Measurements from ENCODE around the gene TPRN.

TPRN gene

GRCh38 chr9:137150617-137151457, 49.7 kb downstream of the TPRN start:
- Histone ChIP-seq H3K9me3 (ENCODE audit: insufficient read depth, low read length) (no peaks in the 10 kb centered on the region), H3K27me3 (ENCODE audit: insufficient read depth, insufficient read length) (peaks cover 14% of the 10 kb centered on the region), H3K36me3 (ENCODE audit: insufficient read depth, insufficient read length, low read length) (no peaks in the 10 kb centered on the region), H3K4me3 (ENCODE audit: insufficient read length, low read depth) (no peak overlapping the region), H3K4me1 (ENCODE audit: insufficient read depth, insufficient read length) (peaks cover 14% of the 10 kb centered on the region), H3K9ac (ENCODE audit: insufficient read length, low read depth) (no peak overlapping the region)
- peak; percentile 76 for DNase-seq (ENCODE audit: low read depth, low spot score)
- TF ChIP-seq SUZ12 (IDR thresholded peaks at IDR 0.05; ENCODE audit: extremely low read depth, insufficient read depth, insufficient read length): no peak
- TF ChIP-seq YY1 (IDR thresholded peaks at IDR 0.05; ENCODE audit: insufficient read depth, insufficient read length): no peak
- TF ChIP-seq ZNF274 (IDR thresholded peaks at IDR 0.05; ENCODE audit: low read depth, low read length): no peak

GRCh38 chr9:137149942-137150616, 50.5 kb downstream of the TPRN start:
- H3K9ac ChIP-seq (ENCODE audit: insufficient read length, low read depth): peak overlapping the region; percentile 72
- peaks cover 14% of the 10 kb centered on the region for H3K4me1 ChIP-seq (ENCODE audit: insufficient read depth, insufficient read length)
- H3K4me3 ChIP-seq (ENCODE audit: insufficient read length, low read depth): peak overlapping the region; percentile 15
- TF ChIP-seq SUZ12 (IDR thresholded peaks at IDR 0.05; ENCODE audit: extremely low read depth, insufficient read depth, insufficient read length) (no peak), ZNF274 (IDR thresholded peaks at IDR 0.05; ENCODE audit: low read depth, low read length) (no peak), YY1 (IDR thresholded peaks at IDR 0.05; ENCODE audit: insufficient read depth, insufficient read length) (no peak)
- H3K9me3 ChIP-seq (ENCODE audit: insufficient read depth, low read length): no peaks in the 10 kb centered on the region
- H3K27me3 ChIP-seq (ENCODE audit: insufficient read depth, insufficient read length): peaks cover 6% of the 10 kb centered on the region
- DNase-seq (ENCODE audit: low read depth, low spot score): peak; percentile 79
- no peaks in the 10 kb centered on the region for H3K36me3 ChIP-seq (ENCODE audit: insufficient read depth, insufficient read length, low read length)

DNA sequence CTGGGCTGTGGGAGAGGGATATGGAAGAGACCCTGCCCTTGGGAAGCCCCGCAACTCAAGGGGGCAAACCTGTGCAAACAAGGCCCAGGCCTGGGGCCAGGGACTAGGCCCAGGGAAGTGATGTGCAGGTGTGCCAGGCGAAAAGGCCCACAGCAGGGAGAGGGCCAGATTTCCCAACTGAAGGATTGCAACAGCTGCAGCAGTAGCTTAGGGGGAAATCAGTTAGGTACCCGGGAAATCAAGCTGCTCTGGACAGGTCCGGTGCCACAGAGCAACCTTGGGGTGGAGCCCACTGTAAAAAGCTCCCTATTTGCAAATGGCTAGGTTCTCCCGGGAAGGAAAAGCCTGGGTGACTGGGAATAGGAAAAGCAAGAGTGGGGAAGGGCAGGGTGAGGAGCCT, 51.2 kb downstream of the TPRN start:
- TF ChIP-seq SUZ12 (IDR thresholded peaks at IDR 0.05; ENCODE audit: extremely low read depth, insufficient read depth, insufficient read length) (no peak), YY1 (IDR thresholded peaks at IDR 0.05; ENCODE audit: insufficient read depth, insufficient read length) (no peak), ZNF274 (IDR thresholded peaks at IDR 0.05; ENCODE audit: low read depth, low read length) (no peak)
- Histone ChIP-seq H3K4me1 (ENCODE audit: insufficient read depth, insufficient read length) (peaks cover 14% of the 10 kb centered on the region), H3K9me3 (ENCODE audit: insufficient read depth, low read length) (no peaks in the 10 kb centered on the region), H3K4me3 (ENCODE audit: insufficient read length, low read depth) (peak overlapping the region; percentile 15), H3K36me3 (ENCODE audit: insufficient read depth, insufficient read length, low read length) (no peaks in the 10 kb centered on the region), H3K27me3 (ENCODE audit: insufficient read depth, insufficient read length) (no peaks in the 10 kb centered on the region), H3K9ac (ENCODE audit: insufficient read length, low read depth) (peak overlapping the region; percentile 72)
- DNase-seq (ENCODE audit: low read depth, low spot score): no peak

GRCh38 chr9:137148661-137149060, 51.9 kb downstream of the TPRN start:
- no peaks in the 10 kb centered on the region for H3K36me3 ChIP-seq (ENCODE audit: insufficient read depth, insufficient read length, low read length)
- H3K9ac ChIP-seq (ENCODE audit: insufficient read length, low read depth): peak overlapping the region; percentile 25
- H3K4me1 ChIP-seq (ENCODE audit: insufficient read depth, insufficient read length): peaks cover 14% of the 10 kb centered on the region
- TF ChIP-seq ZNF274 (IDR thresholded peaks at IDR 0.05; ENCODE audit: low read depth, low read length) (no peak), YY1 (IDR thresholded peaks at IDR 0.05; ENCODE audit: insufficient read depth, insufficient read length) (no peak), SUZ12 (IDR thresholded peaks at IDR 0.05; ENCODE audit: extremely low read depth, insufficient read depth, insufficient read length) (no peak)
- no peak overlapping the region for H3K4me3 ChIP-seq (ENCODE audit: insufficient read length, low read depth)
- H3K9me3 ChIP-seq (ENCODE audit: insufficient read depth, low read length): no peaks in the 10 kb centered on the region
- no peak for DNase-seq (ENCODE audit: low read depth, low spot score)
- peaks cover 3% of the 10 kb centered on the region for H3K27me3 ChIP-seq (ENCODE audit: insufficient read depth, insufficient read length)

- Histone ChIP-seq H3K9me3 (ENCODE audit: insufficient read depth, low read length) (no peaks in the 10 kb centered on the region), H3K27me3 (ENCODE audit: insufficient read depth, insufficient read length) (peaks cover 7% of the 10 kb centered on the region), H3K4me1 (ENCODE audit: insufficient read depth, insufficient read length) (peaks cover 14% of the 10 kb centered on the region), H3K9ac (ENCODE audit: insufficient read length, low read depth) (peak overlapping the region; percentile 25), H3K36me3 (ENCODE audit: insufficient read depth, insufficient read length, low read length) (no peaks in the 10 kb centered on the region), H3K4me3 (ENCODE audit: insufficient read length, low read depth) (no peak overlapping the region)
- DNase-seq (ENCODE audit: low read depth, low spot score): no peak
- TF ChIP-seq ZNF274 (IDR thresholded peaks at IDR 0.05; ENCODE audit: low read depth, low read length) (no peak), SUZ12 (IDR thresholded peaks at IDR 0.05; ENCODE audit: extremely low read depth, insufficient read depth, insufficient read length) (no peak), YY1 (IDR thresholded peaks at IDR 0.05; ENCODE audit: insufficient read depth, insufficient read length) (no peak)
Measured at GRCh38 chr9:137148242-137148641, 52.3 kb downstream of the TPRN start.

- Histone ChIP-seq H3K9me3 (ENCODE audit: insufficient read depth, low read length) (no peaks in the 10 kb centered on the region), H3K4me1 (ENCODE audit: insufficient read depth, insufficient read length) (peaks cover 14% of the 10 kb centered on the region), H3K27me3 (ENCODE audit: insufficient read depth, insufficient read length) (peaks cover 12% of the 10 kb centered on the region), H3K4me3 (ENCODE audit: insufficient read length, low read depth) (no peak overlapping the region), H3K36me3 (ENCODE audit: insufficient read depth, insufficient read length, low read length) (no peaks in the 10 kb centered on the region), H3K9ac (ENCODE audit: insufficient read length, low read depth) (no peak overlapping the region)
- no peak for TF ChIP-seq SUZ12 (IDR thresholded peaks at IDR 0.05; ENCODE audit: extremely low read depth, insufficient read depth, insufficient read length)
- TF ChIP-seq ZNF274 (IDR thresholded peaks at IDR 0.05; ENCODE audit: low read depth, low read length): no peak
- no peak for TF ChIP-seq YY1 (IDR thresholded peaks at IDR 0.05; ENCODE audit: insufficient read depth, insufficient read length)
- DNase-seq (ENCODE audit: low read depth, low spot score): no peak
Measured at GRCh38 chr9:137147793-137148160, 52.8 kb downstream of the TPRN start.
